GM19238 (cell line): Measurements from ENCODE around the gene ACOX3.
"Not testable (repeated sequence)": the region's sequence is repeated elsewhere in the genome, so short reads cannot be mapped to it uniquely, and the experiment has no call there.

Experiments used
- DNase-seq: peaks from one replicate; pipeline ENCODE4 v3.0.0; 2011; ENCODE audit warnings: low spot score; ENCODE audit not compliant: insufficient read length

Gene ACOX3

GRCh38 chr4:8341281-8341680 lies 99.2 kb downstream of the ACOX3 start:
- DNase-seq: not testable (repeated sequence)

GRCh38 chr4:8340781-8341241 lies 99.7 kb downstream of the ACOX3 start:
- no peak for DNase-seq

DNA sequence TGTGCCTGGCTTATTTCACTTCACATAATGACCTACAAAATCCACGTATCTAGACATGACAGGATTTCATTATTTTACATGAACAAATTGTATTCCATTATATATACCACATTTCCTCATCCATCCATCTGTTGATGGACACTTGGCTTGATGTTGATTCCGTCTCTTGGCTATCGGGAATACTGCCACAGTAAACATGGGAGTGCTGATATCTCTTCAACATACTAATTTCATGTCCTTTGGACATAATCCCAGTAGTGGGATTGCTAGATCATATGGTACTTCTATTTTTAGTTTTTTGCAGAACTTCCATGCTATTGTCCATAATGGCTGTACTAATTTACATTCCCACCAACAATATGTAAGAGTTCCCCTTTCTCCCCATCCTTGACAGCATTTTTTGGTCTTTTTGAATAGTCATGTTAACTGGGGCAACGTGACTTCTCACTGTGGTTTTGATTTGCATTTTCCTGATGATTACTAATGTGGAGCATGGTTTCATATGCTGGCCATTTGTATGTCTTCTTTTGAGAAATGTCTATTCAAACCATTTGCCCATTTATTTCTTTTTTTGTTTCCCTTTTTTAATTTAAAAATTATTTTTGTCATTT lies 102.1 kb downstream of the ACOX3 start:
- no peak for DNase-seq

GRCh38 chr4:8336412-8337075 lies 104.0 kb downstream of the ACOX3 start:
- no peak for DNase-seq

DNA sequence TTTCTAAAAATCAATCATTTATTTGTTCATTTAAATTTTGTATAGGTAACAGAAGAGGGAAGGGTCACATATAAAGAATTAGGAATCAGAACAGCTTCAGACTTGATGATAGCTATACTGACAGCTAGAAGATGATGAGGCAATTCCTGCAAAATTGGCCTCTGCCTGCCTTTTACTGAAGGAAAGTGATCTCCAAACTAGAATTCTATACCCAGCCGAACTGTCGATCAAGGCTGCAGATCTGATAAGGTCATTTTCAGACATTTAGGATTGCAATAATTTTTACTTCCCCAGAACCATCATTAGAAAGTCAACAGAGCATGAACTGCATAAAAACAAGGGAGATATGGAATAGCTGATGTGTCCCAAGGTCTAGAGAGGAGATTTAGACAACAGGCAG lies 104.7 kb downstream of the ACOX3 start:
- DNase-seq: no peak

DNA sequence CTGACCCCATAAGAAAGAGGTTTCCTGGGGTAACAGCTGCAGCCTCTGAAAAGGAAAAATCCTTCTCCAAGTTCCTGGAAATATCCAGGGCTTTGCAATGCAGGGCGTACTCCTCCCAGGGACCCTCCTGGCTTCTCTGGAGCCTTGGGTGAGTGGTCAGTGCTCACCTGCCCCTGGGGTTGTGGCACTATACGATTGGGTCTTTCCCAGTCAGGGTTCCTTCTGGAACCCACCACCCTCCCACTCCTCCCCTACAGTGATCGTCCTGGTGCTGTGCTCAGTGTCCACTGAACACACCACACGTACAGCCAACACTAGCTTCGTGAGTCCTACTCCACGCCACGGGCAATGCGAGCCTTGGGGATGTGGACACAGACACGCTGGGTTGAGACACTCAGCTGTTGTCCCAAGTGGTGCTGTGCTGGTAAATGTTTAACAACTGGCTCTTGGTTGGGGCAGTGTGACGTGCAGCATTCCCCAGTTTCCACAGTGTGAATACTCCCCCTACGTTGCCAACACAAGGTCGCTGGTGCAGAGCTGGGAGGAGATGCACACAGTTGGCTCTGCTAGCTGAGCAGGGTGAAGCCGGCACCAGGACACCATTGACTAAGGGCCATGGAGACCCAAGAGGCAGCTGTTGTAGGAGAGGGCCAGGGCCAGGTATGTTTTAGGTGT lies 105.6 kb downstream of the ACOX3 start:
- no peak for DNase-seq

- no peak for DNase-seq
These were observed 106.6 kb downstream of the ACOX3 start for GRCh38 chr4:8333726-8334460.

DNA sequence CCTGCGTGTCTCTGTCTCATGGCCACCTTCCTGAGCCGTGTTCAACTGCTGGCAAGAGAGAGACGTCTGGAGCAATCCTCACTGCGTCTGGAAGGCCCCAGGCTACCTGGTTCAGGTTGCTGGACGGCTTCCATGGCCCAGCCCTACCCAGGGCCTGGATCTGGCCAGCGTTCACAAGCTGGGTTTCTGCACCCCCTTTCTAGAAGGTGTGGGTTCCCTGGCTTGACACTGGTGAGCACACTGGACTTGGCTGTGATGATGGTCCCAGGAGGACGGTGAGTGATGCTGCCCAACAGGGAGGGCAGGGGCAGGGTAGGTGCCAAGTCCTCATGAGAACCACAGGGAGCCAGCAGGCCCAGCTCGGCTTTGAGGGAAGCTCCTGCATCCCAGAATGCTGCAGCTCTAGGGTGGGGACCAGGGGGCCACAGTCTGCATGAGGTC lies 107.6 kb downstream of the ACOX3 start:
- DNase-seq: no peak

DNA sequence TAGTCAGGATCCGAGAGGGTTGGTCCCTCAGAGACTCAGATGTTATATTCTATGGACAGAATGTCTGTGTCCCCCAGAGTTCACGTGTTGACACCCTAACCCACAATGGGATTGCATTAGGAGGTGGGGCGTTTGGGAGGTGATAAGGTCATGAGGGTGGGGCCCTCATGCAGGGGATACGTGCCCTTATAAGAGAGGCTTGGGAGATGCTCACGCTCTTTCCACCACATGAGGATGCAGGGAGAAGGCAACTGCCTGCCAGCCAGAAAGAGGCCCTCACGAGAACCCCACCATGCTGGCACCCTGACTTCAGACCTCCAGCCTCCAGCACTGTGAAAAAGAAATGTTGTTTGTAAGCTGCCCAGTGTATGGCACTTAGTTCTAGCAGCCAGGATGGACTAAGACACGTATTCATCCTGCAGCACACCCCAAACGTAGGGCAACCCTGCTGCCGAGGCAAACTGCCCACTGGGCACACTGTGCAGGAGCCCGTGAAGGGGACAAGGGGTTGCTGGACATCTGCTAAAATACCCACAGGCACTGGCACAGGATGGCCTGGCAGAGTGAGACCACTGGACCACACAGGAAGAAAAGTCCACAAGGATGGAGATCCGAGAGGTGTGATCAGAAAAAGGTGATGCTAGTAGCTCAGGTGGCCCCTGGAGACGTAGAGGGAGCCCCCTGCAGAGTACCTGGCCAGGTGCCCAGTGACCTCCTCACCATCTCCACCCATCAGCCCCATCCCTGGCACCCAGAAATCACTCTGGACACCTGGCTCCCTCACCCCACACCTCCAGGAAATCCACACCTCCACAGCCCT lies 108.3 kb downstream of the ACOX3 start:
- no peak for DNase-seq

DNA sequence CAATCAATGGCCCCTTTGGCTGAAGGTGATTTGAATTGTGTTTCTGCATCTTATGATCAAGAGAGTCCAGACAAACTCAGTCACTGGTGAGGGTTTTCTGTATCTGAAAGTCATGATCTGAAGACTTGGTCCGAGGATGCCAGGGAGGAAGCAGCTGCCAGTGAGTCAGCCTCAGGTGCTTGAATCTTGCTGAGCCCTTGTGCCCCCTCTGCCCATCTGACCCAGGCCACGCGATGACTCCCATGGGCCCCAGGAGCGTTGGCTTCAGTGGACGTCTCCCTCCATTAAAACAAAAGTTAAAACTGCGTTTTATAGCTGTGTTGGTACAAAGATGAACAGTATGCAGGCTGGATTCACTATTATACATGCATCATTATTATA lies 109.0 kb downstream of the ACOX3 start:
- no peak for DNase-seq

GRCh38 chr4:8330821-8331574 lies 109.5 kb downstream of the ACOX3 start:
- no peak for DNase-seq

- no peak for DNase-seq
These were observed 110.4 kb downstream of the ACOX3 start for GRCh38 chr4:8329859-8330761.

GRCh38 chr4:8329560-8329858 lies 111.0 kb downstream of the ACOX3 start:
- no peak for DNase-seq

GRCh38 chr4:8328866-8329559 lies 111.5 kb downstream of the ACOX3 start:
- DNase-seq: no peak

GRCh38 chr4:8328456-8328855 lies 112.1 kb downstream of the ACOX3 start:
- DNase-seq: no peak

DNA sequence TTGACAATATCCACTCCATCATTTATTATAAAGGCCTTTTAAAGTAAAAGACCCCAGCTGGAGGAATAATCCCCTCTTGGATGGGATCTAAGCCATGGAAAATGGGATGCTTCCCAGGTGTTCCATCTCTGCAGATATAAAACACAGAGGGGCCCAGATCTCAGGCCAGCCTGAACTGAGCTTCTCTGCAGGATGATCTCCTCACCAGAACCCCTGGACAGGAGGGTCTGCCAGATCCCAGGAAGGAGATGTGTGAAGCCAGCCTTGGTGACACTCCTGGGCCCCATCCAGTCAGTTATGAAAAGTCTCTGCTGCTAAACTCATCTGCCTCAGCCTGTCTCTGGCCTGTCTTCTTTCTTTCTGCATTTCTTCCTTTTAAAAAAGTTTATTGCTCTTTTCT lies 114.3 kb downstream of the ACOX3 start:
- no peak for DNase-seq

- no peak for DNase-seq
These were observed 115.1 kb downstream of the ACOX3 start for GRCh38 chr4:8325291-8325973.

DNA sequence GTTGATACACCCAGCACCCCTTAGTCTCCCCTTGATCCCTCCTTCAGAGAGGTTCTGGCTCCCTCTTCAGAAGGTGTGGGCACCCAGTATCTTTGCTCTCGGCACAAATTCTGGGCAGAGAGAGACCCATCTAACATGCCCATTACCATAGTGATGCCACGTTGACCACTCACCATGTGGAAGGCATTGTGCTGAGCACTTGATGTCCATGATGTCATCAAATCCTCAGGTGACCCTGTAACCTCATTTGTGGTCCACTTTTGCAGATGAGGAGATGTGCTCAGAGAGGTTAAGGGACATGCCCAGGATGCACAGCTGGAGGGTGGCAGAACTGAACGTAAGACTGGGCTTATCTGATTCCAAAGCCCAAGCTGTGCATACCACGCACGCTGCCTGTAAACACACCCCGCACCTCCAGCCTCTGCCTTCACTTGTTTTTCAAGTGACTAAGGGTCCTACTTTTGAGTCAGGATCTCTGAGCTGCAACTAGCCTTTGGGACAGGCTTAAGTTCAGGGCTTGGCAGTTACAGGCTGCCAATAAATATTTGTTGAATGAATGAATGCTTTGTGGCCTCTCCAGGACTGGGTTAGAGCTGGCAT lies 115.8 kb downstream of the ACOX3 start:
- no peak for DNase-seq
